Measurements from ENCODE around the gene ADARB2. TPM values are rescaled to one million over a fixed set of nuclear protein-coding genes. Genes with fewer than 3 reads are reported as not detected.

The ADARB2 gene
- total and polyA plus RNA-seq, 2 experiments from 2014 or later, result not detected

- Histone ChIP-seq H3K9me2 (ENCODE audit: insufficient read depth) (no peaks in the 10 kb centered on the region), H4K20me1 (ENCODE audit: insufficient read depth) (no peaks in the 10 kb centered on the region), H3K9ac (no peak overlapping the region), H3K36me3 (ENCODE audit: low read depth) (no peaks in the 10 kb centered on the region), H3K27me3 (replicated peaks; ENCODE audit: insufficient read depth) (no peaks in the 10 kb centered on the region), H3K79me2 (ENCODE audit: insufficient read depth) (no peaks in the 10 kb centered on the region), H2AFZ (no peak overlapping the region), H3F3A (ENCODE audit: insufficient read depth) (no peaks in the 10 kb centered on the region), H3K27ac (no peak overlapping the region), H3K4me3 (no peak overlapping the region), H3K9me3 (ENCODE audit: low read depth) (no peaks in the 10 kb centered on the region), H3K4me1 (ENCODE audit: insufficient read depth) (no peaks in the 10 kb centered on the region), H3K4me2 (ENCODE audit: unreplicated experiment) (no peak overlapping the region)
- 26 to 31% methylated on average over 5 of the region's 5 CpGs for WGBS, 2 experiments (ENCODE audit: low coverage in 1 of 2, low lambda C conversion rate in 2 of 2, missing lambda C conversion rate in 2 of 2)
- in situ Hi-C loops (cut with MboI), result no loop called here
- no peak for DNase-seq
- TF ChIP-seq EZH2phosphoT487 (IDR thresholded peaks at IDR 0.05; ENCODE audit: insufficient read depth, low read depth), result no peak
- no peak for TF ChIP-seq EZH2 (IDR thresholded peaks at IDR 0.05; ENCODE audit: insufficient read depth, poor library complexity, severe bottlenecking)
These were observed 50.1 kb downstream of the ADARB2 start for GRCh38 chr10:1687190-1687589.

GRCh38 chr10:1686491-1686749 is 50.9 kb downstream of the ADARB2 start:
- Histone ChIP-seq H4K20me1 (ENCODE audit: insufficient read depth) (no peaks in the 10 kb centered on the region), H3K27me3 (replicated peaks; ENCODE audit: insufficient read depth) (no peaks in the 10 kb centered on the region), H3K9ac (no peak overlapping the region), H3K4me2 (ENCODE audit: unreplicated experiment) (no peak overlapping the region), H3K79me2 (ENCODE audit: insufficient read depth) (no peaks in the 10 kb centered on the region), H3K9me2 (ENCODE audit: insufficient read depth) (no peaks in the 10 kb centered on the region), H3K27ac (no peak overlapping the region), H3K36me3 (ENCODE audit: low read depth) (no peaks in the 10 kb centered on the region), H3F3A (ENCODE audit: insufficient read depth) (no peaks in the 10 kb centered on the region), H3K4me3 (no peak overlapping the region), H3K4me1 (ENCODE audit: insufficient read depth) (no peaks in the 10 kb centered on the region), H3K9me3 (ENCODE audit: low read depth) (no peaks in the 10 kb centered on the region), H2AFZ (no peak overlapping the region)
- no peak for TF ChIP-seq EZH2phosphoT487 (IDR thresholded peaks at IDR 0.05; ENCODE audit: insufficient read depth, low read depth)
- TF ChIP-seq EZH2 (IDR thresholded peaks at IDR 0.05; ENCODE audit: insufficient read depth, poor library complexity, severe bottlenecking), result no peak
- in situ Hi-C loops (cut with MboI), result no loop called here
- WGBS, 2 experiments (ENCODE audit: low coverage in 1 of 2, low lambda C conversion rate in 2 of 2, missing lambda C conversion rate in 2 of 2), result 46 to 50% methylated on average over 9 of the region's 9 CpGs
- DNase-seq, result no peak

GRCh38 chr10:1685699-1686490 is 51.4 kb downstream of the ADARB2 start:
- no peak overlapping the region for H2AFZ ChIP-seq
- no peak overlapping the region for H3K27ac ChIP-seq
- no peak overlapping the region for H3K4me2 ChIP-seq (ENCODE audit: unreplicated experiment)
- H3F3A ChIP-seq (ENCODE audit: insufficient read depth), result no peaks in the 10 kb centered on the region
- 24 to 28% methylated on average over 15 of the region's 15 CpGs for WGBS, 2 experiments (ENCODE audit: low coverage in 1 of 2, low lambda C conversion rate in 2 of 2, missing lambda C conversion rate in 2 of 2)
- H3K9me2 ChIP-seq (ENCODE audit: insufficient read depth), result no peaks in the 10 kb centered on the region
- H3K27me3 ChIP-seq (replicated peaks; ENCODE audit: insufficient read depth), result no peaks in the 10 kb centered on the region
- H3K79me2 ChIP-seq (ENCODE audit: insufficient read depth), result no peaks in the 10 kb centered on the region
- H3K4me3 ChIP-seq, result no peak overlapping the region
- H3K9ac ChIP-seq, result no peak overlapping the region
- TF ChIP-seq EZH2phosphoT487 (IDR thresholded peaks at IDR 0.05; ENCODE audit: insufficient read depth, low read depth), result no peak
- TF ChIP-seq EZH2 (IDR thresholded peaks at IDR 0.05; ENCODE audit: insufficient read depth, poor library complexity, severe bottlenecking), result no peak
- DNase-seq, result no peak
- H3K9me3 ChIP-seq (ENCODE audit: low read depth), result no peaks in the 10 kb centered on the region
- H3K4me1 ChIP-seq (ENCODE audit: insufficient read depth), result no peaks in the 10 kb centered on the region
- no peaks in the 10 kb centered on the region for H4K20me1 ChIP-seq (ENCODE audit: insufficient read depth)
- in situ Hi-C loops (cut with MboI), result no loop called here
- no peaks in the 10 kb centered on the region for H3K36me3 ChIP-seq (ENCODE audit: low read depth)

- in situ Hi-C loops (cut with MboI), result no loop called here
- H3F3A ChIP-seq (ENCODE audit: insufficient read depth), result no peaks in the 10 kb centered on the region
- no peak overlapping the region for H3K4me2 ChIP-seq (ENCODE audit: unreplicated experiment)
- H3K79me2 ChIP-seq (ENCODE audit: insufficient read depth), result no peaks in the 10 kb centered on the region
- WGBS, 2 experiments (ENCODE audit: low coverage in 1 of 2, low lambda C conversion rate in 2 of 2, missing lambda C conversion rate in 2 of 2), result 37 to 39% methylated on average over 9 of the region's 9 CpGs
- H3K4me3 ChIP-seq, result no peak overlapping the region
- H3K27me3 ChIP-seq (replicated peaks; ENCODE audit: insufficient read depth), result no peaks in the 10 kb centered on the region
- no peaks in the 10 kb centered on the region for H4K20me1 ChIP-seq (ENCODE audit: insufficient read depth)
- H3K36me3 ChIP-seq (ENCODE audit: low read depth), result no peaks in the 10 kb centered on the region
- no peak overlapping the region for H3K9ac ChIP-seq
- no peaks in the 10 kb centered on the region for H3K4me1 ChIP-seq (ENCODE audit: insufficient read depth)
- no peaks in the 10 kb centered on the region for H3K9me2 ChIP-seq (ENCODE audit: insufficient read depth)
- no peak overlapping the region for H3K27ac ChIP-seq
- no peak for TF ChIP-seq EZH2phosphoT487 (IDR thresholded peaks at IDR 0.05; ENCODE audit: insufficient read depth, low read depth)
- TF ChIP-seq EZH2 (IDR thresholded peaks at IDR 0.05; ENCODE audit: insufficient read depth, poor library complexity, severe bottlenecking), result no peak
- no peak for DNase-seq
- H2AFZ ChIP-seq, result no peak overlapping the region
- H3K9me3 ChIP-seq (ENCODE audit: low read depth), result no peaks in the 10 kb centered on the region
These were observed 52.3 kb downstream of the ADARB2 start for GRCh38 chr10:1684991-1685390.
